Left ventricle myocardium inferior (tissue), 1 donor: ENCODE results near the gene PDE5A. TPM values are rescaled to one million over a fixed set of nuclear protein-coding genes. Genes with fewer than 3 reads are reported as not detected.

ENCODE experiments used
- DNase-seq: peaks from one replicate; pipeline ENCODE4 v3.0.0-alpha.2; 2020
- H3K27ac ChIP-seq: fragments of 200-600 bp; replicated peaks from 2 replicates; pipeline ENCODE4 v1.8.0; 2021
- H3K27me3 ChIP-seq: fragments of 200-600 bp; 2 replicates; pipeline ENCODE4 v1.8.0; 2021; ENCODE audit warnings: low read depth
- H3K36me3 ChIP-seq: fragments of 200-600 bp; 2 replicates; pipeline ENCODE4 v1.8.0; 2021
- H3K4me1 ChIP-seq: fragments of 200-600 bp; 2 replicates; pipeline ENCODE4 v1.8.0; 2021
- H3K4me3 ChIP-seq: fragments of 200-600 bp; 2 replicates; pipeline ENCODE4 v1.8.0; 2021; ENCODE audit warnings: mild to moderate bottlenecking, moderate library complexity
- H3K9me3 ChIP-seq: fragments of 200-600 bp; replicated peaks from 2 replicates; pipeline ENCODE4 v1.8.0; 2021
- CTCF ChIP-seq: fragments of 200-600 bp; IDR thresholded peaks from 2 replicates; pipeline ENCODE4 v1.8.0; 2021; ENCODE audit warnings: antibody characterized with exemption, mild to moderate bottlenecking, borderline replicate concordance
- intact Hi-C: fragments of 100-400 bp; cut with micrococcal nuclease; formaldehyde crosslinking; loops from one replicate; pipeline ENCODE4 v1.11.0; 2022
- total RNA-seq: library from RNA; stranded (reverse); fragmentation: NEBNext Ultra II Directional; extraction: Animal tissue kit (Norgen Biotek cat#: 25700); gene quantifications from one replicate; pipeline ENCODE4 v1.2.1, GENCODE V29; 2021
- donor health status: DM: no; HTN: yes; CAD: no; lungs with severe emphysema.

Gene PDE5A
- total RNA-seq, 1 donor from 2014 or later, result 8.2 TPM

- Histone ChIP-seq H3K4me3 (no peak overlapping the region), H3K27me3 (no peaks in the 10 kb centered on the region), H3K4me1 (no peaks in the 10 kb centered on the region), H3K9me3 (peaks cover 25% of the 10 kb centered on the region), H3K27ac (no peak overlapping the region), H3K36me3 (peaks cover 43% of the 10 kb centered on the region)
- DNase-seq, result no peak
- TF ChIP-seq CTCF, result no peak
- intact Hi-C loops, result loop anchor here (10.0 kb wide), 2 partner anchors 51 to 491 kb away; no protein-coding TSS in a partner anchor
Observed at GRCh38 chr4:119564106-119564505, 64.5 kb downstream of the PDE5A start.

DNA sequence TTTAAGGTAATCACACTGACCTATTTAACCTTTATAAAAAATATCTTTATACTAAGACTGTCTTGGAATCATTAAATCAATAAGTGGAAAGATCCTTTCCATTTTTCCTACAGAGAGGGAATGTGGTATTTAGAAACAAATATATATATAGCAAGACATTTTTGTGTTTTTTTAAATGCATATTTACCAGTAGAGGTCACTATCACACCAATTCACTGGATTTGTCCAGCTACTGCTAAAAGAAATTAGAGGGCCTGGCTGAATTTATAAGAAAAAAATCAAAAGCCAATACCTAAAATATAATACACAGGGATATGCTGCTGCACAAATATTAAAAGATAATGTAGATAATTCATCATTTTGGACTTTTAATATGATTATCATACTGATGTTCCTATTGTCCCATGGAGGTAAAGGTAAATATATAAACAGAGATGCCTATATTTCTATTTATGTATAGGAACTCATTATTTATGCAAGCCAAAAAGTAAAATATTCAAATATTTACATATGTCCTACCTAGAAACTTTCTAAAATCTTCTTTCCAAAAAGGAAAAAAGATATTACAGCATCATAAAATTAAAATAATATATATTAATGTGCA lies 69.5 kb downstream of the PDE5A start:
- H3K9me3 ChIP-seq, result peaks cover 9% of the 10 kb centered on the region
- no peak overlapping the region for H3K27ac ChIP-seq
- peaks cover 25% of the 10 kb centered on the region for H3K36me3 ChIP-seq
- no peaks in the 10 kb centered on the region for H3K4me1 ChIP-seq
- H3K4me3 ChIP-seq, result no peak overlapping the region
- peak; percentile 60 for TF ChIP-seq CTCF
- DNase-seq, result no peak
- intact Hi-C loops, result no loop called here
- no peaks in the 10 kb centered on the region for H3K27me3 ChIP-seq

DNA sequence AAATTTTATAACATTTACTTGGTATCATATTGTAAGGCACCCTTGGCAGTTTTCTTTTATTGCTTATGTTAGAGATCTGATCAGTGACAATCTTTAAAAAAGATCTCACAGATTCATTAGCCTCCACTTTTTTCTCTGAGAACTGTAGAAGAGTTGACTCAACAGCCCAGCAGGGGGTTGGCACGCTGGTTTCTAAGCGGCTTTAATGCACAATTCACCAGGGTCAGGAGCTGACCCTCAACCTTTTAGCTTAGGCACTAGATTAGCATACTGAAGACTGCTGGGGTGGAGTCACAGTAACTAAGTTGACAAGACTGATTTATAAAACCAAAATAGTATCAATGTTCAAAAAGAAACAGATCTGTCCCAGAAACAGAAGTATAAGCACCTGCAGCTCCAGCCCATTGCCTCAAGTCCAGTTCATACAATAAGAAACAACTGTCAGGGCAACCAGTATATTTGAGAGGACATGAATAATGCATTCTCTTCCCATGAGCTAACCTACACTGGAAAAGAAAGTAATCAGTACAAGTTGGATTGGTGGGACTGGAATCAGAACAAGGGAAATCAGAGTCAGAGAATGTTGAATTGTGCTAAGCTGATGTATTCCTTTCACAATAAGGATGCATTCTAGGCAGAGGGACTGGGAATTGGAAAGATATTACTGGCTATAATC lies 77.6 kb downstream of the PDE5A start:
- Histone ChIP-seq H3K27ac (peak overlapping the region; percentile 27), H3K36me3 (peaks cover 12% of the 10 kb centered on the region), H3K4me1 (peaks cover 12% of the 10 kb centered on the region), H3K27me3 (no peaks in the 10 kb centered on the region), H3K4me3 (no peak overlapping the region), H3K9me3 (no peaks in the 10 kb centered on the region)
- DNase-seq, result no peak
- TF ChIP-seq CTCF, result no peak
- intact Hi-C loops, result no loop called here

DNA sequence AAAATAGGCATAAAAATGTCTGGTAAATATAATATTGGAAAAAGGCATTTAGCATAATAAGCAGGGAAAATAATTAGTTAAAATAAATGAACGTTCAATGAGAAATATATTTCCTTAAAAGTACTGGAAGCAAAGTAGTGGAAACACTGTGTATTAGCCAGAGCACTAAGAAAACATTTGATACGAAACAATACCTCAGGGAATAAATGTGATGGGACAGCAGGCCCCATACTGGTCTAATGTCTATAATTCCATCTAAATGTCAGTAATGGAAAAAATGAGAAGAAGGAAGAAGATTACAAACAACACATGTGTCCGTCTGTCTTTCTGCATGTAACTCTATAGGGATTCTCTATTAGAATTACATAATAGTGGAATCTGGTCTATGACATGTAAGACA lies 79.0 kb downstream of the PDE5A start:
- Histone ChIP-seq H3K36me3 (peaks cover 6% of the 10 kb centered on the region), H3K27ac (peak overlapping the region; percentile 51)

DNA sequence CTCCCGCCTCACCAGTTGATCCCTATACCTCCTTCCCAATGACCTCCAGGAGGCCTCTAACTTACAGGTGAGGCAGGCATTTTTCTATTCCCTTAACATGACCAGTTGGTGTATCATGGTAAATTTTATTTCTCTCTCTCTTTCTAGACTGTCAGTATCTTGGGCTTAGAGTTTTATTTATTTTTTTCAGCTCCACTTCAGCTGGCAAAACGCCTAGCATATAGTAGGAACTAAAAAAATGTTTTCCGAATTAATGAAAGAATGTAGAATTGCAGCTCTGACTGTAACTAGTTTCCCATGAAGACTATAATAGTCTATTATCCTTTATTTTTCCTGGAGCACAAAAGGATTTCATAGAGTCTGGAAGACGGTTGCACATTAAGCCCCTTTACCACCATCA lies 84.8 kb downstream of the PDE5A start:
- H3K4me1 ChIP-seq, result peaks cover 9% of the 10 kb centered on the region
- H3K9me3 ChIP-seq, result no peaks in the 10 kb centered on the region
- intact Hi-C loops, result no loop called here
- no peaks in the 10 kb centered on the region for H3K27me3 ChIP-seq
- H3K27ac ChIP-seq, result peak overlapping the region; percentile 57
- TF ChIP-seq CTCF, result no peak
- no peak for DNase-seq
- no peak overlapping the region for H3K4me3 ChIP-seq
- peaks cover 6% of the 10 kb centered on the region for H3K36me3 ChIP-seq

More for the DNA sequence above, 79.0 kb downstream of the PDE5A start:
- Histone ChIP-seq H3K4me1 (peaks cover 12% of the 10 kb centered on the region), H3K4me3 (no peak overlapping the region), H3K27me3 (no peaks in the 10 kb centered on the region), H3K9me3 (no peaks in the 10 kb centered on the region)
- no peak for TF ChIP-seq CTCF
- intact Hi-C loops, result no loop called here
- no peak for DNase-seq
